HG02970 (cell line): ENCODE results near the gene GRIN1.

Experiments
- ATAC-seq: cut with Tn5 transposase; IDR thresholded peaks from one replicate; pipeline ENCODE4 v1.9.1; 2021; ENCODE audit warnings: mild to moderate bottlenecking, moderate library complexity, moderate number of reproducible peaks; ENCODE audit not compliant: unreplicated experiment, low FRiP score

The GRIN1 gene

DNA sequence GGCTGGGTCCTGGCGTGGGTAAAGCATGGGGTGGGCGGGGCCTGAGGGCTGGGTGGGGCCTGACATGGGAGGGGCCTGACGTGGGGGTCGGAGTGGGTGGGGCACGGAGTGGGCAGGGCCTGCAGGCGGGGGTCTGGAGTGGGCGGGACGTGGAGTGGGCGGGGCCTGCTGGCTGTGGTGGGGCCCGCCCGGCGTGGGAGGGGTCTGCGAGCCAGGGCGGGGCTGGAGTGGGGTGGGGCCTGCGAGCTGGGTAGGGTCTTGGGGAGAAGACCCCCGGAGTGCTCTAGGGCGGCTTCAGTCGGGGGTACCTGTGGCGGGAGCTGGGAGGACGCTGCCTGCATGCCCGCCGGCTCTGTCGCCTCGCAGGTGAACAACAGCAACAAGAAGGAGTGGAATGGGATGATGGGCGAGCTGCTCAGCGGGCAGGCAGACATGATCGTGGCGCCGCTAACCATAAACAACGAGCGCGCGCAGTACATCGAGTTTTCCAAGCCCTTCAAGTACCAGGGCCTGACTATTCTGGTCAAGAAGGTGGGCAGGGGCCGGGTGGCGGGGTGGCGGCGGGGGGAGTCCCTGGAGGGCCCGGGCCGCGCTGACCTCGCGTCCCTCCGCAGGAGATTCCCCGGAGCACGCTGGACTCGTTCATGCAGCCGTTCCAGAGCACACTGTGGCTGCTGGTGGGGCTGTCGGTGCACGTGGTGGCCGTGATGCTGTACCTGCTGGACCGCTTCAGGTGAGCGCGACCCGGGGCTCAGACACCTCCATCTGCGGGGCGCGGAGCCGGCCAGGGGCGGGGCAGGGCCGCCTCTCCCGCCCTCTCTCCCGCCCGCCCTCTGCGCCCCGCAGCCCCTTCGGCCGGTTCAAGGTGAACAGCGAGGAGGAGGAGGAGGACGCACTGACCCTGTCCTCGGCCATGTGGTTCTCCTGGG, 22.9 kb downstream of the GRIN1 start:
- no peak for ATAC-seq

DNA sequence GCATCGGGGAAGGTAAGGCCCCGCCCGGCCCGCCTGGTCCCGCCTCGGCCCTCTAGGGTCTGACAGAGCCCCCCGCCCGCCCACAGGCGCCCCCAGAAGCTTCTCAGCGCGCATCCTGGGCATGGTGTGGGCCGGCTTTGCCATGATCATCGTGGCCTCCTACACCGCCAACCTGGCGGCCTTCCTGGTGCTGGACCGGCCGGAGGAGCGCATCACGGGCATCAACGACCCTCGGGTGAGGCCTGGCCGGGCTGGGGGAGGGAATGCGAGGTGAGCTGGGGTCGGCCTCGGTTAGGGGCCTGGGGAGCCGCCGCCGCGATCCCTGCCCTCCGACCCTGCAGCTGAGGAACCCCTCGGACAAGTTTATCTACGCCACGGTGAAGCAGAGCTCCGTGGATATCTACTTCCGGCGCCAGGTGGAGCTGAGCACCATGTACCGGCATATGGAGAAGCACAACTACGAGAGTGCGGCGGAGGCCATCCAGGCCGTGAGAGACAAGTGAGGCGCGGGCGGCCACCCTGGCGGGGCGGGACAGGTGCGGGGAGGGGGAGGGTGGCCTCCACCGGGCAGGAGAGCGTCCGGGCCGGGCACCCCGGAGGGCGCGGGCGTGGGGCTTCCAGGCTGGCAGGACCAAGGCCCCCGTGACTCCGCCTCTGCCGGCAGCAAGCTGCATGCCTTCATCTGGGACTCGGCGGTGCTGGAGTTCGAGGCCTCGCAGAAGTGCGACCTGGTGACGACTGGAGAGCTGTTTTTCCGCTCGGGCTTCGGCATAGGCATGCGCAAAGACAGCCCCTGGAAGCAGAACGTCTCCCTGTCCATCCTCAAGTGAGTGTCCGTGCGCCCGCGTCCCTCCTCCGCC, 23.8 kb downstream of the GRIN1 start:
- no peak for ATAC-seq

DNA sequence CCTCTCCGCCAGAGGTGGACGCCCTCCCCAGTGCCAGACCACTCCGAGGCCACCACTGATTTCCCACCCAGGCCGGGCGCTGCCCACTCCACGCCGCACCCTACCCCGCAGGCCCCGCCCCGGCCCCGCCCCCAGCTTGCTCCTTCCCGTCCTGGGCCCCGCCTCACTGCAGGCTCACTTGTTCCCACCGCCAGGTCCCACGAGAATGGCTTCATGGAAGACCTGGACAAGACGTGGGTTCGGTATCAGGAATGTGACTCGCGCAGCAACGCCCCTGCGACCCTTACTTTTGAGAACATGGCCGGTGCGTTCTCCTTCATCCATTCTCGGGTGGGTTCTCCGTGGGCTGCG, 24.4 kb downstream of the GRIN1 start:
- ATAC-seq, result no peak

DNA sequence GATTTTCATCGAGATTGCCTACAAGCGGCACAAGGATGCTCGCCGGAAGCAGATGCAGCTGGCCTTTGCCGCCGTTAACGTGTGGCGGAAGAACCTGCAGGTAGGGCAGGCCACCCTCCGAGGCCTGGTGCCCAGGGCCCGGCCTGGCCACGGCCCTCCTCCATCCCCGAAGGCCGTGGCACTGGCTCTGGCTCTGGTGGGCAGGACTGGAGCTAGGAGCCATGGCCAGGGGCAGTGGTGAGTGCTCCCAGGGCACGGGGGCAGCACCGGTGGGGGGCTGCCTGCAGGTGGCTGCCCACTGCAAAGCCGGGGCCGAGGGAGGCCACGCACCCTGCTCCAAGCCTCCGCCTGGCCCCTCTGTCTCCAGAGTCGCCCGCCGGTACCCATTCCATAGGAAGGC, 24.9 kb downstream of the GRIN1 start:
- no peak for ATAC-seq

DNA sequence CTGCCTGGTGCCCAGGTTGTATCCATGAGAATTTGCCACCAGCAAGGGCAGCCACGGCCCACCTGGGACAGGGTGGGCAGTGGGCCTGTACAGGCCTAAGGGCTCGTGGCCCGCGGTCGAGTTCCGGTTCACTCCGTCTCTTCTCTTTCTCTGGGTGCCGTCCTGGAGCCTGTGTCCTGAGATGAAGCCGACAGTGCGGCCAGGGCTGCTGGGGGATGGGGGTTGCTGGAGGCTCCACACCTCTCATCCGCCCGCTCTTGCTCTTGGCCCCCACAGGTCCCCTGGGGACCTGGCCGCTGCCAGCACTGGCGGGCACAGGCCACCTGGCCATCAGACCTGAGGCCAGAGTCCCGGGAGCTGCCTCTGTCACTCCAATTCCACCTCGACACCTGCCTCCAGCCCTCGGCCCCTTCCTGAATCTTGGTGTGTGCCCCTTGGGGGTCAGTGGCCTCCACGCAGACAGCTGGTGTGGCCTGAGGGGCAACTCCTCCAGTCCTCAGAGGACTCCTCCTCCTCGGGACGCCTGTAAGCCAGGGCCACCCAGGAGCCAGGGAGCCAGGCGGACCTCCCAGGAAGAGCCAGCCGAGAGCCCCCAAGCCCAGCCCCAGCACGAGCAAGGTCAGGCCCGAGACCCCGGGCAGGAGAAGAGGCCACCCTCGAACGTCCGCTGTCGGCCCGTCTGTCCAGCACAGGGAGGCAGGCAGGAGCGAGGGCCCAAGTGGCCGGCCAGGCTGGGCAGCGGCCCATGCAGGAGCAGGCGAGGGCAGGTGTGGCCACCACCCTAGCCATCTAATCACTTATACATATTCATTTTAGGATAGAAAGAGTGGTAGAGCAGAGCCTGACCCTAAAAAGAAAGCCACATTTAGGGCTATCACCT, 25.7 kb downstream of the GRIN1 start:
- no peak for ATAC-seq

DNA sequence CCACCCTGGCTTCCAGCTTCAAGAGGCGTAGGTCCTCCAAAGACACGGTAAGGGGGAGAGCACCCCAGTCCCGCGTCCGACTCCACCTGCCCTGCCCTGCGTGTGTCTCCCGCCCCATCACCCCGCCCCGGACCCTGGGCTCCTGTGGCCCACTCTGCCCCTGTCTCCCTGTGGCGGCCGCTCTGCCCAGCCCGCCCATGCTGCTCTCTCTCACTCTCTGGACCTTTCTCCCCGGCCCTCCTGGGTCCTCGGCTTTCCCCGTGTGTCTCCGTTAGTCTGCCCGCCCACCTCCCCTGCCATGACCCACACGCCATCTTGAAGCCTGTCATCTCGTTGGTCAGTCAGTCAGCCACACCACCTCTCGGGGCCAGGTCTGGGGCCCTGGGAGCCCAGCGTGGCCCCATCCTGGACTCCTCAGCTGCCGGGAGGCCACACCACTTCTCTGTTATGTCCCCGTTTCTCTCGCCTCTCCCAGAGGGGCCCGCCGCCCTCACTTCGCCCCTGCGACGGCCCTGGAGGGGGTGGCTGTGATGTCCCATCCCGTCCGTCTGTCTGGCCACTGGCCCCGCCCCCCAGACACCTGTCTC, 26.4 kb downstream of the GRIN1 start:
- ATAC-seq, result no peak

DNA sequence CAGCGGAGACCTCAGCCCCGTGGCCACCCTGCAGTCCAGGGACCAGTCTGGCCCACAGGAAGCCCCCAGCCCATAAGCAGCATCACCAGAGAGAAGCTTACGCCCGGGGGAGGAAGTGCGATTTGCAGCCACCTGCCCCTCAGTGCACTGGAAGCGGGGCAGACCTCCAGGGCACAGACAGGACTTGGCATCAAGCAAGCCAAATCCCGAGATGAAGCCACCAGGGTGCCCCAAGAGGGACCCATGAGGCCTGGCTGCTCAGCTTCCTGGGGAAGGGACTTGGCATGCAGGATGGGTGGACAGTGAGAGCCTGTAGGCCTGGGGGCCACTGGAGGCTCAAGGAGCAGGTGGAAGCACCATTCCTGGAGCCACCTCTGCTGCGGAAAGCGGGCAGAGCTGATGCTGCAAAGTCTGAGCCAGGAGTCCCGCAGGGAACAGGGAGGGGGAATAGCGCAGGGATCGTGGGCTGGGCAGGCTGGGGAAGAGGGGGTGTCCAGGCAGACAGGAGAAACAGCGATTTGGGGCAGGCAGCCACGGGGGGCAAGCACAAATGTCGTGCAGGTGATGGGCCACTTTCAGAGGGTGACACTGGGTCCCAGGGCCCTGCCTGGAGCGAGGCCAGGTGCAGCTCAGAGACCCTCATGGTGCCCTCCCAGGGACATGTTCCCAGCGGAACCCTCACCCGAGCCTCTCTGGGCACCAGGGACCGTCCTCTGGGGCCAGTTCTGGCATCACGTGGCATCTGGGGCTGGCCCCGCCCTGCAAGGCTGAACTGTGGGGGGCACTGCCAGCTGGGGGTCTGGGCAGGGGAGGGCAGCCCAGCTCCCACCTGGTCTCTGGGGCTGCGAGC, 27.7 kb downstream of the GRIN1 start:
- ATAC-seq, result no peak

DNA sequence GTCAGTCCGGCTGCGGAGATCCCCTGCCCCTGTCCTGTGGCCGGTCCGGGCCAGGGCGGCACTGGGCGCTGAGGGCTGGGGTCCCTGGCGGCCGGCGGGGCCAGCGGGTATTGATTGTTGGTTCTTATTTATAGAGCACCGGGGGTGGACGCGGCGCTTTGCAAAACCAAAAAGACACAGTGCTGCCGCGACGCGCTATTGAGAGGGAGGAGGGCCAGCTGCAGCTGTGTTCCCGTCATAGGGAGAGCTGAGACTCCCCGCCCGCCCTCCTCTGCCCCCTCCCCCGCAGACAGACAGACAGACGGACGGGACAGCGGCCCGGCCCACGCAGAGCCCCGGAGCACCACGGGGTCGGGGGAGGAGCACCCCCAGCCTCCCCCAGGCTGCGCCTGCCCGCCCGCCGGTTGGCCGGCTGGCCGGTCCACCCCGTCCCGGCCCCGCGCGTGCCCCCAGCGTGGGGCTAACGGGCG, 28.4 kb downstream of the GRIN1 start:
- ATAC-seq, result no peak

DNA sequence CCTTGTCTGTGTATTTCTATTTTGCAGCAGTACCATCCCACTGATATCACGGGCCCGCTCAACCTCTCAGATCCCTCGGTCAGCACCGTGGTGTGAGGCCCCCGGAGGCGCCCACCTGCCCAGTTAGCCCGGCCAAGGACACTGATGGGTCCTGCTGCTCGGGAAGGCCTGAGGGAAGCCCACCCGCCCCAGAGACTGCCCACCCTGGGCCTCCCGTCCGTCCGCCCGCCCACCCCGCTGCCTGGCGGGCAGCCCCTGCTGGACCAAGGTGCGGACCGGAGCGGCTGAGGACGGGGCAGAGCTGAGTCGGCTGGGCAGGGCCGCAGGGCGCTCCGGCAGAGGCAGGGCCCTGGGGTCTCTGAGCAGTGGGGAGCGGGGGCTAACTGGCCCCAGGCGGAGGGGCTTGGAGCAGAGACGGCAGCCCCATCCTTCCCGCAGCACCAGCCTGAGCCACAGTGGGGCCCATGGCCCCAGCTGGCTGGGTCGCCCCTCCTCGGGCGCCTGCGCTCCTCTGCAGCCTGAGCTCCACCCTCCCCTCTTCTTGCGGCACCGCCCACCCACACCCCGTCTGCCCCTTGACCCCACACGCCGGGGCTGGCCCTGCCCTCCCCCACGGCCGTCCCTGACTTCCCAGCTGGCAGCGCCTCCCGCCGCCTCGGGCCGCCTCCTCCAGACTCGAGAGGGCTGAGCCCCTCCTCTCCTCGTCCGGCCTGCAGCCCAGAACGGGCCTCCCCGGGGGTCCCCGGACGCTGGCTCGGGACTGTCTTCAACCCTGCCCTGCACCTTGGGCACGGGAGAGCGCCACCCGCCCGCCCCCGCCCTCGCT, 29.0 kb downstream of the GRIN1 start:
- no peak for ATAC-seq

DNA sequence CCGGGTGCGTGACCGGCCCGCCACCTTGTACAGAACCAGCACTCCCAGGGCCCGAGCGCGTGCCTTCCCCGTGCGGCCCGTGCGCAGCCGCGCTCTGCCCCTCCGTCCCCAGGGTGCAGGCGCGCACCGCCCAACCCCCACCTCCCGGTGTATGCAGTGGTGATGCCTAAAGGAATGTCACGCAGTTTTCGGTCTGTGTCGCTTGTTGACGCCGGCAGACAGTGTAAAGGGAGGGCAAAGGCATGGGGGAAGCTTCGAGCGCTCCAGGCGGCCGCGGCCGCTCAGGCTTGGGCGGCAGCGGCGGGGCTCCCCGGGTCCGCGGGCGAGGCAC, 29.6 kb downstream of the GRIN1 start:
- ATAC-seq, result no peak

DNA sequence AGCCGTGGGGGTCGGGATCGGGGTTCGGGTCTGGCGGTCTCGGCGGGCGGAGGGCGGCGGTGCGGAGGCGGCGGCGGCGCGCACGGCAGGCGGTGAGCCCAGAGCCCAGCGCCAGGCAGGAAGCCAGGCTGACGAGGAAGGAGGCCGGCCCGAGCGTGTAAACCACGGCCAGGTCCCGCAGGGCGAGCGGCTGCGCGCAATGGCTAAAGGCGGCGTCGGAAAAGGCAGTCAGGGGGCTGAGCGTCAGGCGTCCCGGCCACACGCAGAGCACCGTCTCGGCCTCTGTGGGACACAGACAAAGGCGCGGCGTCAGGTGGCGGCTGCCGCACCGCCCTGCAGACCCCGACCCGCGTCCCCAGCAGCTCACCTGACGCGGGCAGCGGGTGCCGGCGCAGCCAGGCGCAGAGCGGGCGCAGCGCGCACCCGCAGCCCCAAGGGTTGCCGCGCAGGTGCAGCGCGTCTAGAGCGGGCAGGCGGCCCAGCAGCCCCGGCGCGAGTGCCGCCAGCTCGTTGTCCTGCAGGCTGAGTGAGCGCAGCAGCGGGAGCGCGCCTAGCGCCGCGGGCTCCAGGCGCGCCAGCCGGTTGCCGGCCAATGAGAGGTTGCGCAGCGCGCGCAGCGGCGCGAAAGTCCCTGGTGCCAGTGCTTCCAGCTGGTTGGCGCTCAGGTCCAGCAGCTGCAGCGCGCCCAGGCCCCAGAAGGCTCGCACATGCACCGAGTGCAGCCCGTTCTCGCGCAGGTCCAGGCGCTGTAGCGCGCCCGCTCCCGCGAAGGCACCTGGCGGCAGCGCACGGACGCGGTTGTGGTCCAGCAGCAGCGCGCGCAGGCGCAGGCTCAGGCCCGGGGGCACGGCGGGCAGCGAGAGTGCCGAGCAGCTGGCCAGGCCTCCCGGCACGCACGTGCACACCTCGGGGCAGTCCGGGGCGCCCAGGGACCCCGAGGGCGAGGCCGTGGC, 30.2 kb downstream of the GRIN1 start:
- ATAC-seq, result no peak

DNA sequence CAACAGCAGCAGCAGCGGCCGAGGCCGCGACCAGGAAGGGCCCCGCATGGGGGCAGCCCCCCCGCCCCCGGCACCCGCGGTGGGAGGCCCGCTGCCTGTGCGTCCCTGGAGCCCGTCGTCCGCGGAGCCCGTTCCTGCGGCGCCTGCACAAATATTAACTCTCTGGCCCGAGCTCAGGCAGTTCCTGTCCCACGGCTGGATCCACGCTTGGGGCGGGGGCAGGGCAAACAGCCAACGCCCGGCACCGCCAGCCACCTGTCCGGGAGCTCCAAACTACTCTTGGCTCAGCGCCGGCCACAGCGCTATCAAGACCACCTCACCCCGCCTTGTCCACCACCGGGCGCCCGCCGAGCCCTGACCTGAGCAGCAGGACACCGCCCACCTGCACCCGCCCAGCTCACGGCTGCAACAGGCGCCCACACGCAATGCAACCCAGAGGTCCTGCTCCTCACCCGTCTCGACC, 31.0 kb downstream of the GRIN1 start, which contains the start of gene LRRC26:
LRRC26 (minus strand) TSS at position 156 of the 463 bp plus-strand sequence; CDS start at position 48, 108 bp downstream.
- ATAC-seq, result no peak

DNA sequence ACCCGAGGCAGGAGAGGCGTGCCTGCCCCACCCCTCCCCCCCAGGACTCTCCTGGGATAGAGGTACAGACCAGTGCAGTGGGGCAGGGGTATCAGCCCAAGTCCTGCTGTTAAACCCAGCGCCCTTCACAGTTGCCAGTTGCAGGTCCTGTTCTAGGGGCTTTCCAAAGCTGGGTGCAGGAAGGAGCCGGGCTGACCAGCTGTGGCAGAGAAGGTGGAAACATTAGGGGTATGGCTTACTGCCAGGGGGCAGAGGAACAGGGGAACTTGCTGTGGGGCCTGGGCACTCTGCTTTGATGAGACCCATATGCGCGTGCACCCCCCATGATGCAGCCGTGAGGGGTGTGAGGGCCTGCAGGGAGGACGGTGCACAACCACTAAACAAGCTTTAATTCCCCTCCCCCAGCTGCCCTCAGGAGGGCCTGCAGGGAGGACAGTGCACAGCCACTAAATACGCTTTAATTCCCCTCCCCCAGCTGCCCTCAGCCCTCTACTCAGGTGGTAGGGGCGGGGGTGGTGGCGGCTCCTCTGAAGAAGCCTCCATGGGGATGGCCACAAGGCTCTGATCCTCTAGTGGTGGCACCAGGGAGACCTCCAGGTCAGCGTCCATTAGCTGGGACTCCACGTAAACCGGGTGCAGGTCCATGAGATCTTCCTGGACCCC, 31.7 kb downstream of the GRIN1 start:
- ATAC-seq, result no peak

DNA sequence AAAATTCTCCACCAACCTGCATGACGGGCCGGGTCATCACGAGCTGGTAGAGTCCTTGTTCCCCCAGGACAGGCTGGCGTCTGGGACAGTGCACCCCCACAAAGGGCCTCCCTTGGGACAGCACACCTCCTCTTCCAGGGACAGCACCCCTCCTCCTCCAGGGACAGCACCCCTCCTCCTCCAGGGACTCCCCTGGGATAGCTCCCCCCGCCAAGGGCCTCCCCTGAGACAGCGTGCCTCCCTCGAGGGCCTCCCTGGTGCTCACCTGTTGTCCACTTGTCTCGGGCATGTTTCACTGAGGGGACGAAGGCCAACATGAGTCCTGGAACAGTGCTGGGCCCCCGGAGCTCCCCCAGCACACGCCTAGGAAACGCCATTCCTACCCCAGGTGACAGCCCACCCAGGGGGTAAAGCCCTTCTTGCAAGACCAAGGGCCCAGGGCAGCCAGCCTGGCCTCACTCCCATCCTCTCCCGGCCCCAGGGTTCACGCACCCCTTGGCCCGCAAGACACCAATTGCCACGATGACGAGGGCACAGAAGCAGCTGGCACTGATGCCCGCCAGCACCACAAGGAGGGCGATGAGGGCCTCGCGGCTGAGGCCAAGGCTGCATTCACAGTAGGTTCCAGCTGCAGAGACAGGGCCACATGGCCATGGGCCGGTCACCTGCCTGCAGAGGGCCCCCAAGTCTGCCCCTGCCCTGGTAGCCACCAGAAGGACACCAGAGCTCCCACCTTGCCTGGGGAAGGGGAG, 32.4 kb downstream of the GRIN1 start:
- ATAC-seq, result no peak

DNA sequence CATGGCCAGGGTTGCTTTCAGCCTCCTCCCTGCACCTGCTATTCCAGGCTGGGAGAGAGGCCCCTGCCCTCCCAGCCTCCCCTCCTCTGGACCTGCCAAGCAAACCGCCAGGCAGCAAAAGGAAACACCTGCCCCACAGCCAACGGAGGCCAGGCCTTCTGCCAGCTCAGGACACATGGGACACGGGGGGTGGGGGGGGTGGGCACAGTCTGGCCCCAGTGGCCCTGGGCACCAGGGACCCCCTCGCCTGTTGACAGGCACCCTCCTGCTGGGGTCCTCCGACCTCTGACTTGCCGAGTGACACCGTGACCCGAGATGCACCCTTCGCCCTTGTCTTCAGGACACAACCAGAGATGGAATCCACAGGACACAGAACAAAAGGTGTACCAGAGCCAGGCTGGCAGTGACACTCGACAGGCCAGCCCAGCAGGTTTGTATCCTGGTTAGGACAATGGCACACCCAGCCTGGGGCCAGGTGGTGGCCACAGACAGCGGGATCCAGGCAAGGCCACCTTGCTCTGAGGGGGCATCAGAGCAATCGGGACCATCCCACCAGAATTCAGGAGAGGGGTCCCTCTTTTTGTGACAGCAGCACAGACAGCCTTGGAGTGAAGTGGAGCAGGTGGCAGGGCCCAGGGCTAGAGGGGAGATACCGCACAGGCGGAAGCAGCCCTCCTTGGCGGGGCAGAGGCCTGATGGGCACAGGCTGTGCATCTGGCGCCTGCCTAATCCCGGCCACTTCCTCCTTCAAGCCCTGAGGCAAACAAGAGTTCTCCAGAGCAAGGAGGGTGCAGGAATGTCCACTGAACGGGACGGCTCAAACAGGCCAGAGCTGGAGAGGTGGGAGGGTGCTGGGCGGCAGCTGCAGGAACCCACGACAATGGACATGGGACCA, 34.2 kb downstream of the GRIN1 start:
- ATAC-seq, result no peak
